Measurements from ENCODE around the gene NCBP3. TPM values are rescaled to one million over a fixed set of nuclear protein-coding genes. Genes with fewer than 3 reads are reported as not detected.

Gene NCBP3, protein sequence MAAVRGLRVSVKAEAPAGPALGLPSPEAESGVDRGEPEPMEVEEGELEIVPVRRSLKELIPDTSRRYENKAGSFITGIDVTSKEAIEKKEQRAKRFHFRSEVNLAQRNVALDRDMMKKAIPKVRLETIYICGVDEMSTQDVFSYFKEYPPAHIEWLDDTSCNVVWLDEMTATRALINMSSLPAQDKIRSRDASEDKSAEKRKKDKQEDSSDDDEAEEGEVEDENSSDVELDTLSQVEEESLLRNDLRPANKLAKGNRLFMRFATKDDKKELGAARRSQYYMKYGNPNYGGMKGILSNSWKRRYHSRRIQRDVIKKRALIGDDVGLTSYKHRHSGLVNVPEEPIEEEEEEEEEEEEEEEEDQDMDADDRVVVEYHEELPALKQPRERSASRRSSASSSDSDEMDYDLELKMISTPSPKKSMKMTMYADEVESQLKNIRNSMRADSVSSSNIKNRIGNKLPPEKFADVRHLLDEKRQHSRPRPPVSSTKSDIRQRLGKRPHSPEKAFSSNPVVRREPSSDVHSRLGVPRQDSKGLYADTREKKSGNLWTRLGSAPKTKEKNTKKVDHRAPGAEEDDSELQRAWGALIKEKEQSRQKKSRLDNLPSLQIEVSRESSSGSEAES
- total RNA-seq (10 to 100 TPM; 13.7 to 26.0 (median 13.8) TPM), polyA plus RNA-seq (10 to 100 TPM; 27.1 to 34.2 TPM)

DNA sequence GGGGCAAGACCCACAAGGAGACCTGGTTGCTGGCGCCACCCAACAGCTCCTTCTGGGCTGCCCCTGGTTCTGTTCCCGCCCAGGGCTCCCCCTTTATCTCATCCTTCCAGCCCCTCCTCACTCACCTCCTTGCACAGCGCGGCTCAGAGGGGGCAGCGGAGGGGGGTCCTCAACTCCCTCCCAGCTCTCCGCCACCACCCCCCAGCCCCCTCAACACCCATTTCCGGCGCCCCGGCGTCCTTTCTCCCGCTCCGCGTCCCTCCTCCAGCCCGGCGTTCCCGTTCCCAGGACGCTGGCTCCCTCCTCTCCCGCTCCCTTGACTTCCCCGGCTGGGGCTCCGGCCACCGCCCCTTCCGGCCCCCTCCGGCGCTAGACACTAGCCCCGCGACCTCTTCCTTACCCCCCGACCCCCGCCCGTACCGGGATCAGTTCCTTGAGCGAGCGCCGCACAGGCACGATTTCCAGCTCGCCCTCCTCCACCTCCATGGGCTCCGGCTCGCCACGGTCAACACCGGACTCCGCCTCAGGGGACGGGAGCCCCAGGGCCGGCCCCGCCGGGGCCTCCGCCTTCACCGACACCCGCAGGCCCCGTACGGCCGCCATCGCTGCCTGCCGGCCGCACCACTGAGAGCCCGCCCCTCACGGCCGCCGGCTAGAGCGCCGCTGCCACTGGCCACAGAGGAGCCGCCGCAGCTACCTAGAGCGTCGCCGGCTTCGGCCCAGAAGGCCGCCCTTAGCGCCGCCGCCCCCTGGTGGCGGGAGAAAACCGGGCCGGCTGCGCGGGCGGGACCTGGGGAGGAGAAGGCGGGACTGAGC lies at the start of gene NCBP3:
NCBP3 (minus strand) TSS at position 626 of the 816 bp plus-strand sequence; CDS start at position 603, 23 bp downstream.
- Histone ChIP-seq H3K9me3 (no peaks in the 10 kb centered on the region), H3K36me3 (peaks cover 0 to 6% (median 0%) of the 10 kb centered on the region in 3 donors), H3K27ac (peak within 1 kb of the TSS; percentile 53 to 73 (median 67)), H3K4me3 (peak within 1 kb of the TSS; percentile 57 to 96 (median 92)), H3K4me1 (peaks cover 0 to 12% (median 3%) of the 10 kb centered on the region in 3 donors), H3K27me3 (no peaks in the 10 kb centered on the region)
- FAIRE-seq (peak; percentile 59), DNase-seq (peak; percentile 84 to 98 (median 92)), ATAC-seq (peak; percentile 96 to 98 (median 98))
- WGBS, 2 donors: 0 to 1% methylated on average over 72 to 76 of the region's 76 CpGs
- intact Hi-C loops (cut with DNase I): no loop called here
- peak; percentile 95 to 97 (median 97) for TF ChIP-seq CTCF (IDR thresholded peaks at IDR 0.05)

DNA sequence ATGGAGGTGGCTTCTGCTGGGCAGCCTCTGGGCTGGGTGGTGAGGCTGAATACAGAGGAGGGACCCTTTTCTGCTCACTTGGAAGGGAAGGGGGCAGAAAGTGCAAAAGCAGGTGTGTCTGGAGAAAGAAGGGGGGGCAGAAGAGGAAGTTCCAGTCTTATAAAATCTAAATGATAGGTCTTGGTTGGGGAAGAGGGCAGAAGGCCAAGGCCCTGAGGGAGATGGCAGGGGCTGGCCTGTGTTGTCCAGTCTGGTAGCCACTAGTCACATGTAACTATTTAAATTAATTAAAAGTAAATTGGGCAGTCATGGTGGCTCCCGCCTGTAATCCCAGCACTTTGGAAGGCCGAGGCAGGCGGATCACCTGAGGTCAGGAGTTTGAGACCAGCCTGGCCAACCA lies 49.3 kb upstream of the NCBP3 start:
- 69 to 89% methylated on average over 3 of the region's 3 CpGs for WGBS, 2 donors
- no peak overlapping the region for H3K4me3 ChIP-seq
- no peak for DNase-seq
- ATAC-seq: no peak
- peak overlapping the region; percentile 26 to 79 (median 56) for H3K27ac ChIP-seq
- H3K27me3 ChIP-seq: no peaks in the 10 kb centered on the region
- TF ChIP-seq CTCF (IDR thresholded peaks at IDR 0.05): no peak
- H3K4me1 ChIP-seq: peaks cover 28 to 39% (median 30%) of the 10 kb centered on the region in 3 donors
- intact Hi-C loops (cut with DNase I): no loop called here
- FAIRE-seq: no peak
- no peaks in the 10 kb centered on the region for H3K36me3 ChIP-seq
- no peaks in the 10 kb centered on the region for H3K9me3 ChIP-seq

- no peak for TF ChIP-seq CTCF (IDR thresholded peaks at IDR 0.05)
- Histone ChIP-seq H3K27me3 (no peaks in the 10 kb centered on the region), H3K36me3 (no peaks in the 10 kb centered on the region), H3K27ac (peak overlapping the region; percentile 28 to 79 (median 56)), H3K4me3 (no peak overlapping the region), H3K4me1 (peaks cover 28 to 41% (median 29%) of the 10 kb centered on the region in 3 donors), H3K9me3 (no peaks in the 10 kb centered on the region)
- 20 to 28% methylated on average over 2 of the region's 2 CpGs for WGBS, 2 donors
- DNase-seq (peak in 5 of 6 donors; percentile 55 to 74 (median 68)), ATAC-seq (peak; percentile 5 to 37 (median 20)), FAIRE-seq (no peak)
- intact Hi-C loops (cut with DNase I): no loop called here
Observed at GRCh38 chr17:3894911-3895343, 48.9 kb upstream of the NCBP3 start.

DNA sequence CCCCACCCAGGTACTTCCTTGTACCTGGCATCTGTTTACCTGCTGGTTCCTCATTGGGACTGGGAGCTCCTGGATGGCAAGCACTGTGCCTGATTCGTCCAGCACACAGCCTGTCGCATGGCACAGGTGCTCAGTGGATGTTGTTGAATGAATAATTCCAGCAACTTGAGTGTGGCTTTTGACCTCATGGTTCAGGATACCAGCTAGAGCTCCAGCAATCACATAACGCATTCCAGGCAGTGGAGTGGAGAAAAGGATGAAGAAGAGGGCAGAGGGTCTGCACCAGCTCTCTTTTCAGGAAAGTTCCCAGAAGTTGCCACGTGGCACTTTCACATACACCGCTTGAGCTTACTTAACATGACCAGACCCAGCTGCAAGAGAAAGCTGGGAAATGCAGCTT lies 48.1 kb upstream of the NCBP3 start:
- ATAC-seq (no peak), FAIRE-seq (no peak), DNase-seq (no peak)
- Histone ChIP-seq H3K4me1 (peaks cover 28 to 42% (median 29%) of the 10 kb centered on the region in 3 donors), H3K27ac (peak overlapping the region in 3 of 4 donors; percentile 28 to 79 (median 77)), H3K27me3 (no peaks in the 10 kb centered on the region), H3K36me3 (no peaks in the 10 kb centered on the region), H3K4me3 (no peak overlapping the region), H3K9me3 (no peaks in the 10 kb centered on the region)
- intact Hi-C loops (cut with DNase I): no loop called here
- 39 to 50% methylated on average over 5 of the region's 5 CpGs for WGBS, 2 donors
- no peak for TF ChIP-seq CTCF (IDR thresholded peaks at IDR 0.05)
